Loucy (cell line): ENCODE results near the gene FDX2.

Experiments
- H2AFZ ChIP-seq: fragments of 200-600 bp; sonication (generic); 2 replicates; pipeline ENCODE4 v1.6.0; 2016; ENCODE audit warnings: antibody characterized with exemption, mild to moderate bottlenecking, low read length, moderate library complexity
- H3F3A ChIP-seq: fragments of 200-600 bp; 2 replicates; pipeline ENCODE4 v1.6.0; 2016; ENCODE audit warnings: antibody characterized with exemption, low read depth, mild to moderate bottlenecking
- H3K27me3 ChIP-seq: fragments of 200-600 bp; sonication (generic); 2 replicates; pipeline ENCODE4 v1.6.1; 2014; ENCODE audit warnings: low read length, mild to moderate bottlenecking; ENCODE audit not compliant: insufficient read depth, poor library complexity, severe bottlenecking
- H3K36me3 ChIP-seq: fragments of 200-600 bp; sonication (generic); 2 replicates; pipeline ENCODE4 v1.6.1; 2016; ENCODE audit warnings: low read length; ENCODE audit not compliant: insufficient read depth
- H3K4me1 ChIP-seq: fragments of 200-600 bp; sonication (generic); 2 replicates; pipeline ENCODE4 v1.5.1; 2014; ENCODE audit warnings: low read length, mild to moderate bottlenecking; ENCODE audit not compliant: insufficient read depth, poor library complexity, severe bottlenecking
- H3K4me2 ChIP-seq: fragments of 200-600 bp; sonication (generic); 2 replicates; pipeline ENCODE4 v1.6.0; 2014; ENCODE audit warnings: antibody characterized with exemption, low read length, low read depth, mild to moderate bottlenecking; ENCODE audit not compliant: poor library complexity, severe bottlenecking
- H3K4me3 ChIP-seq: fragments of 200-600 bp; sonication (generic); 2 replicates; pipeline ENCODE4 v1.5.1; 2014; ENCODE audit warnings: low read length, mild to moderate bottlenecking, mixed read lengths; ENCODE audit not compliant: poor library complexity, severe bottlenecking
- H3K79me2 ChIP-seq: fragments of 200-600 bp; sonication (generic); 2 replicates; pipeline ENCODE4 v1.6.1; 2014; ENCODE audit warnings: low read length; ENCODE audit not compliant: insufficient read depth
- H3K9ac ChIP-seq: fragments of 200-600 bp; sonication (generic); 2 replicates; pipeline ENCODE4 v1.6.0; 2014; ENCODE audit warnings: mild to moderate bottlenecking, low read depth, low read length, moderate library complexity; ENCODE audit not compliant: poor library complexity, severe bottlenecking
- H3K9me2 ChIP-seq: fragments of 200-600 bp; sonication (generic); replicated peaks from 2 replicates; pipeline ENCODE4 v1.6.1; 2016; ENCODE audit warnings: low read depth, low read length, mixed read lengths
- H3K9me3 ChIP-seq: fragments of 200-600 bp; sonication (generic); 2 replicates; pipeline ENCODE4 v1.6.1; 2014; ENCODE audit warnings: mild to moderate bottlenecking, antibody characterized with exemption, low read length, low read depth; ENCODE audit not compliant: insufficient read depth
- H4K20me1 ChIP-seq: fragments of 200-600 bp; sonication (generic); 2 replicates; pipeline ENCODE4 v1.6.0; 2014; ENCODE audit warnings: antibody characterized with exemption, low read length, mild to moderate bottlenecking; ENCODE audit not compliant: insufficient read depth, poor library complexity, severe bottlenecking
- EZH2phosphoT487 ChIP-seq: fragments of 200-600 bp; IDR thresholded peaks from 2 replicates; pipeline ENCODE4 v1.6.1; 2018; ENCODE audit warnings: antibody characterized with exemption, mild to moderate bottlenecking, moderate library complexity, borderline replicate concordance
- TF ChIP-seq, protein P1 (sequence below): fragments of 200-600 bp; sonication (generic); conservative IDR thresholded peaks from 2 replicates; pipeline ENCODE4 v1.5.1; 2014; ENCODE audit warnings: mild to moderate bottlenecking, antibody characterized with exemption, low read length

The FDX2 gene

DNA sequence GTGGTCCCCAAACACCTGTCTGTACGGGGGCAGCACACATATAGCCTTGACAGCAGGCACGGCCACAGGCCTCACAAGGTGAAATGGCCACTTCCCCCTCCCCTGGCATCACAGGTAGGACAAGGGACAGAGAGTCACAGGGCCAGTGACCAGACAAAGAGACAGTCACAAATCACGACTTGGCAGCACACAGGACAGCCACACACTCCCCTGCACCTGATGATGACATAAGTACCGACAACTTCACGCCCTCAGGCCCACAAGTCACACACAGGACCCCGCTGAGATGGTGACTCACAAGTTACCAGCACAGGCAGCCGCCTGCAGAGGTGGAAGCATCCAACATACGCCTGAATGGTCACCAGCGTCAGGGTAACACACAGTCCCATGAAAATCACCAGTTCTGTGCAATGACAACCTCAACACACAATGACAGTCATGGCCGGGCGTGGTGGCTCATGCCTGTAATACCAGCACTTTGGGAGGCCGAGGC, 48.0 kb upstream of the FDX2 start:
- Histone ChIP-seq H3K9me2 (no peaks in the 10 kb centered on the region), H3K79me2 (no peaks in the 10 kb centered on the region), H3K36me3 (peaks cover 81% of the 10 kb centered on the region; the same call in 1 of the 2 replicates), H3K9me3 (no peaks in the 10 kb centered on the region), H4K20me1 (no peaks in the 10 kb centered on the region), H3K27me3 (no peaks in the 10 kb centered on the region), H3K4me2 (no peak overlapping the region), H3F3A (no peaks in the 10 kb centered on the region), H3K4me1 (no peaks in the 10 kb centered on the region), H3K4me3 (no peak overlapping the region), H2AFZ (no peak overlapping the region), H3K9ac (no peak overlapping the region)
- no peak for TF ChIP-seq EZH2phosphoT487
- TF ChIP-seq, protein P1, sequence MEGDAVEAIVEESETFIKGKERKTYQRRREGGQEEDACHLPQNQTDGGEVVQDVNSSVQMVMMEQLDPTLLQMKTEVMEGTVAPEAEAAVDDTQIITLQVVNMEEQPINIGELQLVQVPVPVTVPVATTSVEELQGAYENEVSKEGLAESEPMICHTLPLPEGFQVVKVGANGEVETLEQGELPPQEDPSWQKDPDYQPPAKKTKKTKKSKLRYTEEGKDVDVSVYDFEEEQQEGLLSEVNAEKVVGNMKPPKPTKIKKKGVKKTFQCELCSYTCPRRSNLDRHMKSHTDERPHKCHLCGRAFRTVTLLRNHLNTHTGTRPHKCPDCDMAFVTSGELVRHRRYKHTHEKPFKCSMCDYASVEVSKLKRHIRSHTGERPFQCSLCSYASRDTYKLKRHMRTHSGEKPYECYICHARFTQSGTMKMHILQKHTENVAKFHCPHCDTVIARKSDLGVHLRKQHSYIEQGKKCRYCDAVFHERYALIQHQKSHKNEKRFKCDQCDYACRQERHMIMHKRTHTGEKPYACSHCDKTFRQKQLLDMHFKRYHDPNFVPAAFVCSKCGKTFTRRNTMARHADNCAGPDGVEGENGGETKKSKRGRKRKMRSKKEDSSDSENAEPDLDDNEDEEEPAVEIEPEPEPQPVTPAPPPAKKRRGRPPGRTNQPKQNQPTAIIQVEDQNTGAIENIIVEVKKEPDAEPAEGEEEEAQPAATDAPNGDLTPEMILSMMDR = no peak

DNA sequence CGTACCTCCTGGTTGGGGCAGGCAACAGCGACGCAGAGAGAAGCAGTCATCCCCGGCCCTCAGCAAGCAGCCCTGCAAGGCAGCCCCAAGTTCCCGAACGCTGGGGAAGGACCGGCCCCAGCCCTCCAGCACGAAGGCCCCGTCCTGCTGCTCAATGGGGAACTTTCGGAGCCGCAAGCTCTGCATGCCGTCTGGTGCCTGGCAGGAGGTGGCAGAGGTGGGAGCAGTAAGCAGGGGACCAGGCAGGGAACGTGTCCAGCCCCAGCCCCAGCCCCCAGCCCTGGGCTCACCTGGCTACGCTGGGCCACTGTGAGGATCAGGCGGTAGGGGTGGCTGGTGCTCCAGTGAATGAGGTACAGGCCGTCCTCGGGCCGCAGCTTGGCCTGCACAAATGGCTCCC, 46.4 kb upstream of the FDX2 start:
- H3K9ac ChIP-seq = no peak overlapping the region
- TF ChIP-seq, protein P1 = no peak
- no peak for TF ChIP-seq EZH2phosphoT487
- no peaks in the 10 kb centered on the region for H3F3A ChIP-seq
- H3K9me2 ChIP-seq = no peaks in the 10 kb centered on the region
- no peak overlapping the region for H3K4me2 ChIP-seq
- no peaks in the 10 kb centered on the region for H3K27me3 ChIP-seq
- no peaks in the 10 kb centered on the region for H3K9me3 ChIP-seq
- H2AFZ ChIP-seq = no peak overlapping the region
- no peaks in the 10 kb centered on the region for H4K20me1 ChIP-seq
- no peaks in the 10 kb centered on the region for H3K79me2 ChIP-seq
- peaks cover 75% of the 10 kb centered on the region; the same call in 1 of the 2 replicates for H3K36me3 ChIP-seq
- no peak overlapping the region for H3K4me3 ChIP-seq
- no peaks in the 10 kb centered on the region for H3K4me1 ChIP-seq

DNA sequence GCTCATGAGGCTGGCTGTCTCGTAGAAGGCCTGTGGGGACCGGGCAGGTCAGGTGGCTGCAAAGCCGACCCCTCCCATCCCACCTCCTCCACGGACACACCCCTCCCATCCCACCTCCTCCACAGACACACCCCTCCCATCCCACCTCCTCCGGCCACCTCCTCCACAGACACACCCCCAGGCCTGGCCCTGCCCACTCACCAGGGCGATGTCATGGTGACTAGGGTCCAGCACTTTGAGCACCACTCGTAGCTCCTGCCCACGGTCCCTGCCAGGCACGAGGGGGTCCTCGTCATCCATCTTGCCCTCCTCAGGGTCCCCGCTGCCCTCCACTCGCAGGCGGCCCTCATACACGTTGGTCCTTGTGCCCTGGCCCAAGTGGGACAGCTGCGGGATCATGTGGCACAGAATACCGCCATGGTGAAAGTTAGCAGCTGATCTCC, 45.8 kb upstream of the FDX2 start:
- Histone ChIP-seq H3K4me3 (no peak overlapping the region), H3K9ac (no peak overlapping the region), H3K9me3 (no peaks in the 10 kb centered on the region), H3K36me3 (peaks cover 72% of the 10 kb centered on the region; the same call in 1 of the 2 replicates), H3K79me2 (no peaks in the 10 kb centered on the region), H3K4me2 (no peak overlapping the region), H3K9me2 (no peaks in the 10 kb centered on the region), H3K27me3 (no peaks in the 10 kb centered on the region), H3F3A (no peaks in the 10 kb centered on the region), H3K4me1 (no peaks in the 10 kb centered on the region), H2AFZ (no peak overlapping the region), H4K20me1 (no peaks in the 10 kb centered on the region)
- TF ChIP-seq, protein P1 = no peak
- no peak for TF ChIP-seq EZH2phosphoT487
